ENCODE data around the gene RNF13.
"Not testable (repeated sequence)": the region's sequence is repeated elsewhere in the genome, so short reads cannot be mapped to it uniquely, and the experiment has no call there.

RNF13 gene

GRCh38 chr3:149901770-149902169 lies 88.8 kb downstream of the RNF13 start:
- DNase-seq: no peak

- DNase-seq: no peak
These were observed 89.6 kb downstream of the RNF13 start for GRCh38 chr3:149902498-149903139.

DNA sequence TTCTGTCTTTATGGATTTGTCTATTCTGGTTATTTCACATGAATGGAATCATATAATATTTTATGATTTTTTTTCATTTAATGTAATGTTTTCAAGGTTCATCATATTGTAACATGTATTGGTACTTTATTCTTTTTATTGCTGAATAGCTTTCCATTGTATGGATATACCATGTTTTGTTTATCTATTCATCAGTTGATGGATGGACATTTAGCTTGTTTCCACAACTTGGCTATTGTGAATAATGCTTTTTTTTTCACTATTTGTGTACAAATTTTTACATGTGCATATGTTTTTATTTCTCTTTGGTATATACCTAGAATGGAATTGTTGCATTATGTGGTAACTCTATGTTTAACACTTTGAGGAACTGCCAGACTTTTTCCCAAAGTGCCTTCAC lies 93.0 kb downstream of the RNF13 start:
- DNase-seq: no peak

DNA sequence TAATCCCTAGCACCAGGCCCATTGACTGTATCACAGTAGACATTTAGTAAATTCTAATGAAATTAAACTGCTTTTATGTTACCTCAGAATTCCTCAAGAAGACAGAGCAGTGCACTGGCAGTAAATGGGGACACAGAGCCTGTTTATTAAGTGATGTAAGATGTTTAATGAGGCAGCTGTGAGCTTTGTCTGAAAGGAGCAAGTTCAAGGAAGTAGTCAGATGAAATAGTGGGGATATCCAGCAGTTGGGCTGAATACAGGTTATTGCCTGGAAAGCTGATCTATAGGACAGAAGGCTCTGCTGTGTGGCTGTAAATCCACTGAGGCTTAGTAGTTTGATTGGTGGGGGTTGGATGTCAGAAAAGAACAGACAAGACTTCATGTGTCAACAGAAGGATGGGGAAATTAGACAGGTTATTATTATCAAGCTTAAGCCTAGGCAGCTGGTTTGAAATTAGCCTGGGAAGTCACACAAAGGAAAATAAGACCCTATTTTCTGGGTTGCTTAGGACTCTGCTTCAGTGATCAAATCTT lies 95.5 kb downstream of the RNF13 start:
- DNase-seq: no peak

DNA sequence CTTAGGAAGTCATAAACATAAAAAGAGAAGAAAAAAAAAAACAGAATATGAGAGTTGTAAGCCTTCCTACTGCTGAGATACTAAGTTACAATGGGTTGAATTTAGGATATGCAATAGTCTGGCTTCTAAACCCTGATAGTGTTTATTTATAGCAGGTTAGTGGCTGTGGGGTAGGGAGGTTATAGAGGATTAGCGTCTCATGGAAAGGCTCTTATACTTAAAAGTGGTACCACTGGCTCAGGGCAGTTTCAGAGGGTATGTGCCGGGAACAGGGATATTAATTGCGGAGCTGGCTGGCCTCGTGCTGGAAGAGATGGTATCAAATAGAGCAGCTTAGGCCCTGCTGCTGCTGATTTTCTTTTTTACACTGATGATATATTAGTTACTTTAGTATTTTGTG lies 96.9 kb downstream of the RNF13 start:
- no peak for DNase-seq

- DNase-seq: no peak
These were observed 104.2 kb downstream of the RNF13 start for GRCh38 chr3:149917124-149917667.

DNA sequence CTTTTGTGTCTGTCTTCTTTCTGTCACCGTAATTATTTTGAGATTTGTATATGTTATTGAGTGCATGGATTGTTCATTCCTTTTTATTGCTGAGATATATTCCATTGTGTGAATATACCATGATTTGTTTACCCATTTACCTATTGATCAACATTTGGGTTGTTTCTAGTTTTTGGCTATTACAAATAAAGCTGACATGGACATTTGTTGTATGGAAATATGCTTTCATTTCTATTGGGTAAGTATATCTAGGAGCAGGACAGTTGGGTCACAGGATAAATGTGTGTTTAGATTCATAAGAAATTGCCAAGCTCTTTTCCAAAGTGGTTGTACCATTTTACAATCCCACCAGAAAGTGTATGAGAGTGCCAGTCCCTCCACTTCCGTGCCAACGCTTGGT lies 106.5 kb downstream of the RNF13 start:
- DNase-seq: no peak

DNA sequence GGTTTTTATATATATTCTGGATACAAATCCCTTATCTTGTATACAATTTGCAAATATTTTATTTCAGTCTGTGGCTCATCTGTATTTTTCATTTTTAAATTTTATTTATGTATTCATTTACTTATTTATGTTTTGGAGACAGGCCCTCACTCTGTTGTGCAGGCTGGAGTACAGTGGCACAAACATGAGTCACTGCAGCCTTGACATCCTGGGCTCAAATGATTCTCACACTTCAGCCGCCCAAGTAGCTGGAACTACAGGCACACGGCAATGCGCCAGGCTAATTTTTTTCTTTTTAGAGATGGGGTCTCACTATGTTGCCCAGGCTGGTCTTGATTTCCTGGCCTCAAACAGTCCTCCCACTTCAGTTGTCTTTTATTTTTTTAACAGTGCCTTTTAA lies 107.1 kb downstream of the RNF13 start:
- DNase-seq: no peak

GRCh38 chr3:149933008-149933407 lies 120.0 kb downstream of the RNF13 start:
- no peak for DNase-seq

DNA sequence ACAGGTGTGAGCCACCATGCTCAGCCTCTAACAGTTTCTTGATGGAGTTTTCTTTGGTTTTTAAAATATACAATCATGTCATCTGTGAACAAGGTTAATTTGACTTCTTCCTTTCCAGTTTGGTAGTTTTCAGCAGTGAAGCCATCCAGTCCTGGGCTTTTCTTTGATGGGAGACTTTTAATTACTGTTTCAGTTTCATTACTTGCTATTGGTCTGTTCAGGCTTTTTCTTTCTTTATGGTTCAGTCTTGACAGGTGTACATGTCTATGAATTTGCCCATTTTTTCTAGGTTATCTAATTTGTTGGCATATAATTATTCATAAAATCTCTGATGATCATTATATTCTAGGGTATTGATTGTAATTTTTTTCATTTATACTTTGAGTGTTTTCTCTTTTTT lies 120.8 kb downstream of the RNF13 start:
- DNase-seq: no peak

- no peak for DNase-seq
These were observed 121.5 kb downstream of the RNF13 start for GRCh38 chr3:149934524-149934923.

- DNase-seq: no peak
These were observed 123.8 kb downstream of the RNF13 start for GRCh38 chr3:149936812-149937230.

GRCh38 chr3:149938392-149939055 lies 125.5 kb downstream of the RNF13 start:
- not testable (repeated sequence) for DNase-seq

DNA sequence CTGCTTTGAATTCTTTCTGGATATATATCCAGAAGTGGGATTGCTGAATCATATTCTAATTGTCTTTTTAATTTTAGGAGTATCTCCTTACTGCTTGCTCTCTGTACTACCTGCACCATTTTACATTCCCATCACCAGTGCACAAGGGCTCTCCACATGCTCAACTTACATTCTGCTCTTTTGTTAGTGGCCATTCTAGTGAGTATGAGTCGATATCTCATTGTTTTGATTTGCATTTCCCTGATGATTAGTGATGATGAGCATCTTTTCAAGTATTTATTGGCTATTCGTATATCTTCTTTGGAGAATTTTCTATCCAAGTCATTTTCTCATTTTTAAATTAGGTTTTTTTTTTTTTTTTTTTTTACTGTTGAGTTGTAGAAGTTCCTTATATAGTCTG lies 128.2 kb downstream of the RNF13 start:
- no peak for DNase-seq

GRCh38 chr3:149941946-149942345 lies 128.9 kb downstream of the RNF13 start:
- no peak for DNase-seq

- no peak for DNase-seq
These were observed 129.4 kb downstream of the RNF13 start for GRCh38 chr3:149942409-149942808.

DNA sequence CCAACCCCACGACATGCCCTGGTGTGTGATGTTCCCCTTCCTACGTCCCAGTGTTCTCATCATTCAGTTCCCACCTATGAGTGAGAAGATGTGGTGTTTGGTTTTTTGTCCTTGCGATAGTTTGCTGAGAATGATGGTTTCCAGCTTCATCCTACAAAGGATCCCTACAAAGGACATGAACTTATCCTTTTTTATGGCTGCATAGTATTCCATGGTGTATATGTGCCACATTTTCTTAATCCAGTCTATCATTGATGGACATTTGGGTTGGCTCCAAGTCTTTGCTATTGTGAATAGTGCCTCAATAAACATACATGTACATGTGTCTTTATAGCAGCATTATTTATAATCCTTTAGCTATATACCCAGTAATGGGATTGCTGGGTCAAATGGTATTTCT lies 131.0 kb downstream of the RNF13 start:
- not testable (repeated sequence) for DNase-seq

DNA sequence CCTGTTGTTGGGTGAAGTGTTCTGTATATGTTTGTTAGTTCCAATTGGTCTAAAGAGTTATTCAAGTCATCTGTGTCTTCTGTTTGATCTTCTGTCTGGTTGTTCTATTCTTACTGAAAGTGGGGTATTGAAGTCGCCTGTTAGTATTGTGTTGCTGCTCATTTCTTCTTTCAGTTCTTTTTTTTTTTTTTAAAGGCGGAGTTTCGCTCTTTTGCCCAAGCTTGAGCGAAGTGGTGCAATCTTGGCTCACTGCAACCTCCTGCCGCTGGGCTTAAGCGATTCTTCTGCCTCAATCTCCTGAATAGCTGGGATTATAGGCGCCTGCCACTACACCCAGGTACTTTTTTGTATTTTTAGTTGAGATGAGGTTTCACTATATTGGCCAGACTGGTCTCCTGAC lies 134.2 kb downstream of the RNF13 start:
- no peak for DNase-seq

GRCh38 chr3:149949181-149949580 lies 136.2 kb downstream of the RNF13 start:
- DNase-seq: no peak

GRCh38 chr3:149954812-149955211 lies 141.8 kb downstream of the RNF13 start:
- no peak for DNase-seq

GRCh38 chr3:149955449-149955848 lies 142.4 kb downstream of the RNF13 start:
- no peak for DNase-seq

- DNase-seq: no peak
These were observed 144.5 kb downstream of the RNF13 start for GRCh38 chr3:149957361-149958125.

GRCh38 chr3:149958171-149958796 lies 145.3 kb downstream of the RNF13 start:
- DNase-seq: no peak

All from cerebellar nuclear complex (tissue), 1 donor.